BE2C (cell line): ENCODE measurements around the gene OTUD7B.

ENCODE experiments used
- DNase-seq: peaks from one replicate; pipeline ENCODE4 v3.0.0-alpha.2; 2020
- H3K27me3 ChIP-seq: fragments of 250-450 bp; sonication (Bioruptor Pico); 2 replicates; pipeline ENCODE4 v1.5.1; 2020; ENCODE audit warnings: mild to moderate bottlenecking
- H3K36me3 ChIP-seq: fragments of 250-450 bp; sonication (Bioruptor Pico); 2 replicates; pipeline ENCODE4 v1.5.1; 2020; ENCODE audit warnings: mild to moderate bottlenecking
- H3K4me1 ChIP-seq: fragments of 250-450 bp; sonication (Bioruptor Pico); 2 replicates; pipeline ENCODE4 v1.5.1; 2020
- H3K4me3 ChIP-seq: 2 replicates; pipeline ENCODE4 v1.5.1; 2011; ENCODE audit warnings: low read depth, low read length
- H3K9me3 ChIP-seq: fragments of 250-450 bp; sonication (Bioruptor Pico); 2 replicates; pipeline ENCODE4 v1.5.1; 2020
- CTCF ChIP-seq: IDR thresholded peaks from 2 replicates; pipeline ENCODE4 v1.5.1; 2012; ENCODE audit warnings: mild to moderate bottlenecking, low read depth, low read length

The OTUD7B gene

GRCh38 chr1:149979972-149980540, 30.5 kb downstream of the OTUD7B start:
- TF ChIP-seq CTCF, result no peak
- H3K9me3 ChIP-seq, result no peaks in the 10 kb centered on the region
- no peaks in the 10 kb centered on the region for H3K4me1 ChIP-seq
- peaks cover 12% of the 10 kb centered on the region for H3K36me3 ChIP-seq
- H3K4me3 ChIP-seq, result no peak overlapping the region
- no peak for DNase-seq
- H3K27me3 ChIP-seq, result no peaks in the 10 kb centered on the region

- Histone ChIP-seq H3K36me3 (peaks cover 14% of the 10 kb centered on the region), H3K27me3 (no peaks in the 10 kb centered on the region), H3K4me1 (no peaks in the 10 kb centered on the region), H3K4me3 (no peak overlapping the region), H3K9me3 (no peaks in the 10 kb centered on the region)
- no peak for TF ChIP-seq CTCF
- DNase-seq, result no peak
These were observed 31.1 kb downstream of the OTUD7B start for GRCh38 chr1:149979245-149979971.

GRCh38 chr1:149978547-149979023, 31.9 kb downstream of the OTUD7B start:
- H3K36me3 ChIP-seq, result peaks cover 14% of the 10 kb centered on the region
- TF ChIP-seq CTCF, result no peak

GRCh38 chr1:149977345-149977744, 33.2 kb downstream of the OTUD7B start:
- peaks cover 26% of the 10 kb centered on the region for H3K36me3 ChIP-seq
- no peak for TF ChIP-seq CTCF
- H3K4me1 ChIP-seq, result no peaks in the 10 kb centered on the region
- no peaks in the 10 kb centered on the region for H3K27me3 ChIP-seq
- no peak overlapping the region for H3K4me3 ChIP-seq
- DNase-seq, result no peak
- H3K9me3 ChIP-seq, result no peaks in the 10 kb centered on the region

More at GRCh38 chr1:149978547-149979023, 31.9 kb downstream of the OTUD7B start:
- Histone ChIP-seq H3K9me3 (no peaks in the 10 kb centered on the region), H3K27me3 (no peaks in the 10 kb centered on the region), H3K4me3 (no peak overlapping the region), H3K4me1 (no peaks in the 10 kb centered on the region)
- DNase-seq, result no peak

- no peak for TF ChIP-seq CTCF
- no peaks in the 10 kb centered on the region for H3K4me1 ChIP-seq
- no peaks in the 10 kb centered on the region for H3K9me3 ChIP-seq
- H3K4me3 ChIP-seq, result no peak overlapping the region
- H3K27me3 ChIP-seq, result no peaks in the 10 kb centered on the region
- no peak for DNase-seq
- H3K36me3 ChIP-seq, result peaks cover 53% of the 10 kb centered on the region
These were observed 38.0 kb downstream of the OTUD7B start for GRCh38 chr1:149972547-149972946.

- no peak for DNase-seq
- Histone ChIP-seq H3K9me3 (no peaks in the 10 kb centered on the region), H3K36me3 (peaks cover 66% of the 10 kb centered on the region), H3K4me3 (no peak overlapping the region), H3K27me3 (no peaks in the 10 kb centered on the region), H3K4me1 (no peaks in the 10 kb centered on the region)
- TF ChIP-seq CTCF, result no peak
These were observed 42.9 kb downstream of the OTUD7B start for GRCh38 chr1:149967646-149968045.
